Activated T-helper 1 cell treated with anti-CD3 and anti-CD28 coated beads, Interleukin-2, amount 50 U/mL, for 16 hours (primary cell): ENCODE data around the gene ZNFX1.
"Not testable (repeated sequence)": the region's sequence is repeated elsewhere in the genome, so short reads cannot be mapped to it uniquely, and the experiment has no call there.

Experiments
- DNase-seq, 2 donors: peaks; one replicate each; pipeline ENCODE4 v3.0.0-alpha.2; 2020; ENCODE audit warnings: low read depth in 1 of 2, low spot score in 1 of 2

The ZNFX1 gene

GRCh38 chr20:49216991-49217578, 60.8 kb downstream of the ZNFX1 start:
- DNase-seq = peak; percentile 87 to 97

- no peak for DNase-seq
These were observed 62.6 kb downstream of the ZNFX1 start for GRCh38 chr20:49215232-49215631.

- no peak for DNase-seq
These were observed 63.3 kb downstream of the ZNFX1 start for GRCh38 chr20:49214571-49214970.

GRCh38 chr20:49210757-49211110, 67.1 kb downstream of the ZNFX1 start:
- no peak for DNase-seq

- no peak for DNase-seq
These were observed 67.6 kb downstream of the ZNFX1 start for GRCh38 chr20:49210101-49210756.

GRCh38 chr20:49207076-49207475, 70.8 kb downstream of the ZNFX1 start:
- no peak for DNase-seq

GRCh38 chr20:49203746-49204145, 74.1 kb downstream of the ZNFX1 start:
- no peak for DNase-seq

GRCh38 chr20:49203011-49203410, 74.8 kb downstream of the ZNFX1 start:
- DNase-seq = no peak

GRCh38 chr20:49199729-49200293, 78.0 kb downstream of the ZNFX1 start:
- DNase-seq = no peak

- DNase-seq = not testable (repeated sequence)
These were observed 84.8 kb downstream of the ZNFX1 start for GRCh38 chr20:49192944-49193518.
